Fibroblast of villous mesenchyme (primary cell): Measurements from ENCODE around the gene TMEM120B. TPM values are rescaled to one million over a fixed set of nuclear protein-coding genes. Genes with fewer than 3 reads are reported as not detected.
"Not testable (repeated sequence)": the region's sequence is repeated elsewhere in the genome, so short reads cannot be mapped to it uniquely, and the experiment has no call there.

Experiments
- DNase-seq: peaks from one replicate; pipeline ENCODE4 v3.0.0-alpha.2; 2010; ENCODE audit warnings: low read depth
- H3K4me3 ChIP-seq: 2 replicates; pipeline ENCODE4 v1.5.1; 2011; ENCODE audit warnings: low read depth, mild to moderate bottlenecking, low read length
- CTCF ChIP-seq: IDR thresholded peaks from 2 replicates; pipeline ENCODE4 v1.5.1; 2012; ENCODE audit warnings: low read depth, mild to moderate bottlenecking, low read length; ENCODE audit not compliant: insufficient read depth
- total RNA-seq: library from RNA; depleted of rRNA; stranded (reverse); fragments of >200 nt; gene quantifications from 2 replicates; pipeline ENCODE4 v1.2.3, GENCODE V29; 2012

TMEM120B gene
- total RNA-seq, 1 donor: 16.4 TPM

GRCh38 chr12:121754836-121755235 is 42.3 kb downstream of the TMEM120B start:
- no peak for TF ChIP-seq CTCF
- no peak for DNase-seq

DNA sequence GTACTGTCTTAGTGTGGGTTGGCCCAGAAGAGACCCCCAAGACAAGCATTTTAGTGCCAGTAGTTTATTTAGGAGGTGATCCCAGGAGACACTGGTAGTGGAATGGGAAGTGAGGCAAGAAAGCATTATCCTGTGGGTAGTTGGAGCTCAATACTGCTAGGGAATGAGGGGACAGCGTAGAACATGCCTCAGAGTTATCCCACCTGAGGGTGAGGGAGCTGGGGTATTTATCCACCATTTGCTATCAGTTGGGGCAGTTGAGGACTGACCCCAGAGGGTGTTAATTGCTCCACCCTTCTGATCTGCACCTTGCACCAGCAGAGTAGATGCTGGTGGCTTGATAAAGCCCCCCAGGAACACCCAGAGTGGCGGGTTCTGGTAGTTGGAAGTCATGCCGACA is 43.0 kb downstream of the TMEM120B start:
- TF ChIP-seq CTCF: no peak
- DNase-seq: no peak
- H3K4me3 ChIP-seq: no peak overlapping the region

More at GRCh38 chr12:121754836-121755235, 42.3 kb downstream of the TMEM120B start:
- no peak overlapping the region for H3K4me3 ChIP-seq

GRCh38 chr12:121758536-121758935 is 46.0 kb downstream of the TMEM120B start:
- H3K4me3 ChIP-seq, DNase-seq: not testable (repeated sequence)

DNA sequence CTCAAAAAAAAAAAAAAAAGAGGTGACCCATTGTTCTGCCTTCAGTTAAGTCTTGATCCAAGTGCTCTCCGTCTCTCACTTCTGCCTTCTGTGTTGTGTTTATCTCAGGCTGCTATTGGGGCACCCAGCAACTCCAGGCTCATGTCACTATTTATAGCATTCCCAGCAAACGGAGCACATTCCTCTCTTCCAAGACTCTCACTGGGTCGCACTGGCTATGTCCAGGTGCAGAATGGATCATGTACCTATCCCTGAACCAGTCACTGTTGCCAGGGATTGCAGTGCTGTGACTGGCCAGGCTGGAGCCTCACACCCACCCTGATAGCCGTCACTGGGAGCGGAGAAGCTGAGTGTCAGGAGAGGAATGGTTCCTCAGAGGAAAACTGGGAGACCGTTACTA is 49.7 kb downstream of the TMEM120B start:
- no peak for DNase-seq
- H3K4me3 ChIP-seq: no peak overlapping the region
- TF ChIP-seq CTCF: no peak

- H3K4me3 ChIP-seq: no peak overlapping the region
- TF ChIP-seq CTCF: no peak
- DNase-seq: peak; percentile 56
Measured at GRCh38 chr12:121764808-121765207, 52.3 kb downstream of the TMEM120B start.

GRCh38 chr12:121765573-121765972 is 53.0 kb downstream of the TMEM120B start:
- DNase-seq: peak; percentile 93
- no peak for TF ChIP-seq CTCF
- H3K4me3 ChIP-seq: no peak overlapping the region

GRCh38 chr12:121766290-121767039 is 53.9 kb downstream of the TMEM120B start:
- TF ChIP-seq CTCF: no peak
- no peak for DNase-seq
- H3K4me3 ChIP-seq: no peak overlapping the region
